Lower leg skin (tissue), 4 donors: ENCODE results near the gene SYT6. TPM values are rescaled to one million over a fixed set of nuclear protein-coding genes. Genes with fewer than 3 reads are reported as not detected.

Experiments
- DNase-seq, 2 donors: peaks; one replicate each; pipeline ENCODE4 v3.0.0-alpha.2; 2019; ENCODE audit warnings: low spot score in 2 of 2
- H3K4me3 ChIP-seq: fragments of 200-600 bp; sonication (generic); 2 replicates; pipeline ENCODE4 v1.5.1; 2017; ENCODE audit warnings: mild to moderate bottlenecking, low read depth; ENCODE audit not compliant: poor library complexity, severe bottlenecking
- POLR2A ChIP-seq, 2 donors: fragments of 450-650 bp; IDR thresholded peaks; one replicate each; pipeline ENCODE4 v1.6.1; 2016 to 2017; ENCODE audit warnings: antibody characterized with exemption in 2 of 2, mild to moderate bottlenecking in 1 of 2, moderate library complexity in 1 of 2
- WGBS, 2 donors: methylation state at CpG; one replicate each; pipeline ENCODE4 v1.1.5; 2018; 5-methylcytosine and 5-hydroxymethylcytosine counted together
- intact Hi-C: fragments of 100-400 bp; cut with DNase I; formaldehyde crosslinking; loops from one replicate; pipeline ENCODE4 v1.15.0; 2023; ENCODE audit warnings: low total_unique reads
- total RNA-seq, 4 donors: library from RNA; depleted of rRNA; stranded (reverse); fragments of >200 nt; gene quantifications; one replicate each; pipeline ENCODE4 v1.1.0, GENCODE V29; 2016
- TF ChIP-seq, protein P1 (sequence below), 3 donors: fragments of 450-650 bp; IDR thresholded peaks; one replicate each; pipeline ENCODE4 v1.5.1; 2016; ENCODE audit warnings: antibody characterized with exemption in 3 of 3, mild to moderate bottlenecking in 3 of 3, moderate library complexity in 2 of 3

Gene SYT6
- total RNA-seq, 4 donors from 2014 or later, result 0.10 to 4.5 TPM; not detected in 2

DNA sequence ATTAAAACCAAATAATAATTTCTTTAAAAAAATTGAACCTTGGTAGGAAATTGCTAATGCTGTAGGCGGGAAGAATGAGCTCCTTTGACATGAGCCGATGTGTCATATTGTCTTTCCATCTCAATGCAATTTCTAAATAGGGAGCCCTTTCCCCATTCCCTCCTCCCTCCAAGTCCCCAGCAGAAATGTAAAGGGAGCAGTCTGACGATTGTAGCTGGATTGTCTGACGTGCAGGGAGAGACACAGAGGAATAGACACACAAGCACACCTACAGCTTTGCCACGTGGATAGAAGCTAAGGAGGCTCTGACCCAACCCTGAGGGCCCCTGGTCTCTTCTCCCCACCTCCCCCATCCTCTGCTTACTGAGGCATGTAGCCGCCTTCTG, 3.6 kb upstream of the SYT6 start:
- TF ChIP-seq, protein P1, sequence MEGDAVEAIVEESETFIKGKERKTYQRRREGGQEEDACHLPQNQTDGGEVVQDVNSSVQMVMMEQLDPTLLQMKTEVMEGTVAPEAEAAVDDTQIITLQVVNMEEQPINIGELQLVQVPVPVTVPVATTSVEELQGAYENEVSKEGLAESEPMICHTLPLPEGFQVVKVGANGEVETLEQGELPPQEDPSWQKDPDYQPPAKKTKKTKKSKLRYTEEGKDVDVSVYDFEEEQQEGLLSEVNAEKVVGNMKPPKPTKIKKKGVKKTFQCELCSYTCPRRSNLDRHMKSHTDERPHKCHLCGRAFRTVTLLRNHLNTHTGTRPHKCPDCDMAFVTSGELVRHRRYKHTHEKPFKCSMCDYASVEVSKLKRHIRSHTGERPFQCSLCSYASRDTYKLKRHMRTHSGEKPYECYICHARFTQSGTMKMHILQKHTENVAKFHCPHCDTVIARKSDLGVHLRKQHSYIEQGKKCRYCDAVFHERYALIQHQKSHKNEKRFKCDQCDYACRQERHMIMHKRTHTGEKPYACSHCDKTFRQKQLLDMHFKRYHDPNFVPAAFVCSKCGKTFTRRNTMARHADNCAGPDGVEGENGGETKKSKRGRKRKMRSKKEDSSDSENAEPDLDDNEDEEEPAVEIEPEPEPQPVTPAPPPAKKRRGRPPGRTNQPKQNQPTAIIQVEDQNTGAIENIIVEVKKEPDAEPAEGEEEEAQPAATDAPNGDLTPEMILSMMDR (IDR thresholded peaks at IDR 0.05), result no peak
- TF ChIP-seq POLR2A (IDR thresholded peaks at IDR 0.05), result no peak
- intact Hi-C loops, result no loop called here
- DNase-seq, result no peak
- H3K4me3 ChIP-seq, result no peak overlapping the region
- 56 to 59% methylated on average over 6 of the region's 6 CpGs for WGBS, 2 donors

DNA sequence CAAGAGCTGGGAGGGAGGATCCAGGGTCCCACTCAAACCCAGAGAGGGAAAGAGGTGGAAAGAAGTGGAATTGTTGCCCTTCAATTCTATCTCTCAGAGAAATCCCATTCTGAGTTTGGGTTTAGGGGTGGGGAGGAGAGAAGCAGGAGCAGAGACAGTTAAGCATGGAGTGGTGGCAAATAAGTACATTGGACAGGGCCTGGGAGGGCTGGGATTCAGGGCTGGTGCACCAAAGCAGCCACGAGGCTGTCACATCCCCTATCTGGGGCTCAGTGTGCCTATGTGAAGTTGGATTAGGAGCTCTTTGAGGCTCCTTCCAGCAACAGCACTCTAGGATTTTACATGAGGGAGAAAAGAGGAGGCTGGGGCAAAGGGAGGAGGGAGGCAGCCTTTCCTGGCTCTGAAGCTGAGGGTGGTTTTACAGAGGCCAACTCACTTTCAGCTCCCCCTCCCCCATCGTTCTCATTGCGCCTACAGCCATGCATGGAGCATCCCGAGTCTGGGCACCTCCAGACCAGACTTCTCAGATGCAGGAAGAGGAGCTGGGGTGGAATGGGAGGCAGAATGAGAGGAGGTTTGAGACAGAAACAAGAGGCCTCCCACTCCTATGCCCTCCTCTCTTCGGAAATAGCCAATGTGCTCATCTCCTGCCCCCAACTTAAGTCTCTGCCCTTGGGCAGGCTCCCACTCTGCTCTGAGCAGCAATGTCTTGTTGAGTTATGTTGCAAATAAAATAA, 3.0 kb upstream of the SYT6 start:
- TF ChIP-seq, protein P1 (IDR thresholded peaks at IDR 0.05), result no peak
- no peak for TF ChIP-seq POLR2A (IDR thresholded peaks at IDR 0.05)
- no peak for DNase-seq
- intact Hi-C loops, result no loop called here
- WGBS, 2 donors, result 33 to 43% methylated on average over 5 of the region's 5 CpGs
- no peak overlapping the region for H3K4me3 ChIP-seq

DNA sequence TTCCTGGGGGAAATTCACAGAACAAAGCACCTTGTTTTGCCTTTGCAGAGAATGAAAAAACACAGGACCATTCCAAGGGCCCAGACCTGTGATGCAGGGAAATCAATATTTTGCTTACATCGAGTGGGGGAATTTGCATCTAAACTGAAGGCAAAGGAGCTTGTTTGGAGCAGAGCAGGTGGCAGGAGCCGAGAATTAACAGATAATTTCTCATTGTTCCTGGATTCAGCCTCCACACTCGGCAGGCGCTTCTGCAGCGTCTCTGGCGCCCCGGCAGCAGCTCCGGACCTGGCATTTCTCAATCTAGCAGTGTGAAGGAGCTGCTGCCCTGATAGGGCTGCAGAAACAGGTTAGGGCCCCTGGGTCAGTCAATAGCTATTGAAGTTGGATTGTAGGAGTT, 2.0 kb upstream of the SYT6 start:
- no peak for TF ChIP-seq POLR2A (IDR thresholded peaks at IDR 0.05)
- TF ChIP-seq, protein P1 (IDR thresholded peaks at IDR 0.05), result no peak
- DNase-seq, result no peak
- 63 to 65% methylated on average over 8 of the region's 8 CpGs for WGBS, 2 donors
- intact Hi-C loops, result no loop called here
- H3K4me3 ChIP-seq, result no peak overlapping the region

DNA sequence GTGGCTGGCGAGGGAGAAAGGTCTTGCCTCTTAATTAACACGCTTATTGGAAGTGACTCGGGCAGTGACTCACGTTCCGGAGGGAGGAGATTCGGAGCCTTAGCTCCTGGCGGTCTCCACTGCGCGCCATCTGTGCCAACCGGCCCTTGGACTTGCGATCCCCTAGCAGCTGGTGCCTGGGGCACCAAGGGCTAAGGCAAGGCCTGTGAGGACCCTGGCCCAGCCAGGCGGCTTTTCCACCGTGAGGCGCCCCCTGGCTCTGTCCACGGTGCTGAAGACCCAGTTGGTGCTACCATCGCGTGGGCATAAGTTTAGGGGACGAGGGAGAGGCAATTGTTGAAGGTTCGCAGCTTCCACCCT, 1.3 kb upstream of the SYT6 start:
- intact Hi-C loops, result no loop called here
- TF ChIP-seq, protein P1 (IDR thresholded peaks at IDR 0.05), result no peak
- TF ChIP-seq POLR2A (IDR thresholded peaks at IDR 0.05), result no peak
- no peak for DNase-seq
- 6 to 10% methylated on average over 9 to 19 of the region's 19 CpGs for WGBS, 2 donors
- no peak overlapping the region for H3K4me3 ChIP-seq

DNA sequence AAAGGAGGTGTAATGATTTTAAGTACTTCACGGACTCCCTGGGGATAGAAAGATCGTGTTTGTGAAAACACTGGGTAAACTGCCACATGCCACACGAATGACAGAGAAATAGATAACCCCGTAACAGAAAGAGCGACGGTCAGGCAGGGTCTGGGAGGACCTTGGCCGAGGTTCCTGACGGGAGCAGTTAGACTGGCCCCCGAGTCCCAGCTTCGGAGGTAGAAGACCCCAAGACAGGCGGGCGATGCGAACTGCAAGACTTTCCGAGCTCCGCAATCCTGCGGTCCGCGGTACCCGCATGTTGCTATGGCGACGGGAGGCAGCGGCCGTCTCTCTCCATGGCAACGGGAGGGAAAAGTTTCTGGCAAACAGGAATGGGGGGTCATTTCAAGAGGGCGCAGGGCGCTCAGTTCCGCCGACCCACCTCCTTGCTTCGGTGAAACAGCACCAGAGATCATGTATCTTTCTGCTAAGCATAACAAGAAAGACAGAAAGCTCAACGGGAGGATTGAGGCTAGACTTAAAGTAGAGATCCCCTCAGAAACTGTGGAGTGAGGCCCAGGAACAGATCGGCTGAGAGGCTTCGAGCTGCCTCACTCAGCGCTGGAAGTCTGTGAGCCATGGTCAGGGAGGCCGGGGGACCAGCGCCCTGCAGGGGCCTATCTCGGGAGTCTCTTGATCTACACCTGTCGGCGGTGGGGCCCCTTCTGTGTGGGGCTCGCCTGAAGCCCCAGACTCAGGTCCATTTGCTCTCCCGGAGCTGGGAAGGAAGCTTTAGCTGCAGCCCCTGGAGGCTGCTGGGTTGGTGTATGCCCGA, 685 bp upstream of the SYT6 start:
- TF ChIP-seq, protein P1 (IDR thresholded peaks at IDR 0.05), result no peak
- TF ChIP-seq POLR2A (IDR thresholded peaks at IDR 0.05), result no peak
- H3K4me3 ChIP-seq, result no peak overlapping the region
- WGBS, 2 donors, result 4% methylated on average over 35 to 41 of the region's 41 CpGs
- peak in 1 of 2 donors; percentile 75 for DNase-seq
- intact Hi-C loops, result no loop called here
